ENCODE results near the gene BRD3OS.
A peak's percentile ranks its signal among the peaks of the same experiment; 100 is the strongest.
"Not testable (repeated sequence)": the region's sequence is repeated elsewhere in the genome, so short reads cannot be mapped to it uniquely, and the experiment has no call there.

BRD3OS gene

DNA sequence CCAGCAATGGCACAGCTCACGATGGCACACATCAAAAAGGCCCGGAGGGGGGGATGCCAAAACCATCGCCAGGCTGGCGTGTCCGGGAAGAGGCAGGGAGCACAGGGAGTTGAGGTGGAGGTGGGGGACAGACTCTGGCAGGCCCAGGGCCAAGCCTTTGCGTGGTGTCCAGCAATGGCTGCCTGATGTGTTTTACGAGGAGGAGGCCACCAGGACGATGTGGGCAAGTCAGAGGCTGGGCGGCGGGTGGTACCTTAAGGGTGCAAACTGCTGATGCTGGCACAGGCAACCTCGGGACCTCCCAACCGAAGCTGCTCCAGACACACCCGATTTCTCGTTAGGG, 37.9 kb upstream of the BRD3OS start:
- H3K4me1 ChIP-seq: peaks cover 14% of the 10 kb centered on the region
- H3K4me3 ChIP-seq (ENCODE audit: low read depth, low read length): no peak overlapping the region
- H3K36me3 ChIP-seq: peaks cover 31% of the 10 kb centered on the region
- no peaks in the 10 kb centered on the region for H3K27me3 ChIP-seq
- TF ChIP-seq, protein P1, sequence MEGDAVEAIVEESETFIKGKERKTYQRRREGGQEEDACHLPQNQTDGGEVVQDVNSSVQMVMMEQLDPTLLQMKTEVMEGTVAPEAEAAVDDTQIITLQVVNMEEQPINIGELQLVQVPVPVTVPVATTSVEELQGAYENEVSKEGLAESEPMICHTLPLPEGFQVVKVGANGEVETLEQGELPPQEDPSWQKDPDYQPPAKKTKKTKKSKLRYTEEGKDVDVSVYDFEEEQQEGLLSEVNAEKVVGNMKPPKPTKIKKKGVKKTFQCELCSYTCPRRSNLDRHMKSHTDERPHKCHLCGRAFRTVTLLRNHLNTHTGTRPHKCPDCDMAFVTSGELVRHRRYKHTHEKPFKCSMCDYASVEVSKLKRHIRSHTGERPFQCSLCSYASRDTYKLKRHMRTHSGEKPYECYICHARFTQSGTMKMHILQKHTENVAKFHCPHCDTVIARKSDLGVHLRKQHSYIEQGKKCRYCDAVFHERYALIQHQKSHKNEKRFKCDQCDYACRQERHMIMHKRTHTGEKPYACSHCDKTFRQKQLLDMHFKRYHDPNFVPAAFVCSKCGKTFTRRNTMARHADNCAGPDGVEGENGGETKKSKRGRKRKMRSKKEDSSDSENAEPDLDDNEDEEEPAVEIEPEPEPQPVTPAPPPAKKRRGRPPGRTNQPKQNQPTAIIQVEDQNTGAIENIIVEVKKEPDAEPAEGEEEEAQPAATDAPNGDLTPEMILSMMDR (IDR thresholded peaks at IDR 0.05; ENCODE audit: low read depth, low read length): no peak
- no peak for DNase-seq
- no peaks in the 10 kb centered on the region; the same call in 1 of the 2 replicates for H3K9me3 ChIP-seq

DNA sequence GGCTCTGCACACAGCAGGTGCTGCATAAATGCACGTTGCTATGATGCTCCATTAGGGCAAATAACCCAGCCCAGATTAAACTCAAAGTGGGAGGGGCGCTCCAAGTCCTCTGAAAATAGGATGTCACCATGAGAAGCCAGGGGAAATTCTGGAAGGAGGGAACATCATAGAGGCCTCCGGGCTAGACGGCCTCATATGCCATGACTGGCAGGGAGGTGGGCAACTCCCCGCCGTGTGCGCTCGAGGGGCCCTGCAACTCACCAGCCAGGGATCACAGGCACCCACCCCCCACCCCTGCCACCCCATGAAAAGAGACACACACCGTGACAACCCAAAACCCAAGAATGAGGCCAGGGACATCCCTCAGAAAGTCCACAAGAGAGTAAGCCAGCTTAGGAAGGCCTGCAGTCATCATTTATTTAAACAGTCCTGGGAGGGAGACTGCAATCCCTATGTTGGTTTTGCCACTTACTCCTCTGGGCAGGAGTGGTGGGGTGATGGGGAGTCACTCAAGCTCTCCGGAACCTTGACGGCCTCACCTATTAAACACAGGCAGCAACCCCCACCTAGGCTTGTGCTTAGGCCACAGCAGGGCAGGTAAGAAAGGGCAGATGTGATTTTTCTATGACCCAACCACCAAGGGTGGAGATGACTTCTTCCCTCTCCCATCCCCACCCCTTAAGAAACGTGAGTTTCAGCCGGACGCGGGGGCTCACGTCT, 37.2 kb upstream of the BRD3OS start:
- peaks cover 7% of the 10 kb centered on the region for H3K4me1 ChIP-seq
- no peaks in the 10 kb centered on the region; the same call in 1 of the 2 replicates for H3K9me3 ChIP-seq
- no peaks in the 10 kb centered on the region for H3K27me3 ChIP-seq
- no peak for DNase-seq
- no peak overlapping the region for H3K4me3 ChIP-seq (ENCODE audit: low read depth, low read length)
- H3K36me3 ChIP-seq: peaks cover 29% of the 10 kb centered on the region
- TF ChIP-seq, protein P1 (IDR thresholded peaks at IDR 0.05; ENCODE audit: low read depth, low read length): no peak

DNA sequence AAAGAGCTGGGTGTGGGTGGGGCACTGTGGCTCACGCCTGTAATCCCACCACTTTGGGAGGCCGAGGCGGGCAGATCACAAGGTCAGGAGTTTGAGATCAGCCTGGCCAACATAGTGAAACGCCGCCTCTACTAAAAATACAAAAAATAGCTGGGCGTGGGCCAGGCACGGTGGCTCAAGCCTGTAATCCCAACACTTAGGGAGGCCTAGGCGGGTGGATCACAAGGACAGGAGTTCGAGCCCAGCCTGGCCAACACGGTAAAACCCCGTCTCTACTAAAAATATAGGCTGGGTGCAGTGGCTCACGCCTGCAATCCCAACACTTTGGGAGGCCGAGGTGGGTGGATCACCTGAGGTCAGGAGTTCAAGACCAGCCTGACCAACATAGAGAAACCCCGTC, 36.5 kb upstream of the BRD3OS start:
- H3K27me3 ChIP-seq; H3K9me3 ChIP-seq; DNase-seq; H3K4me3 ChIP-seq (ENCODE audit: low read depth, low read length); H3K4me1 ChIP-seq: not testable (repeated sequence)
- H3K36me3 ChIP-seq: peaks cover 29% of the 10 kb centered on the region

DNA sequence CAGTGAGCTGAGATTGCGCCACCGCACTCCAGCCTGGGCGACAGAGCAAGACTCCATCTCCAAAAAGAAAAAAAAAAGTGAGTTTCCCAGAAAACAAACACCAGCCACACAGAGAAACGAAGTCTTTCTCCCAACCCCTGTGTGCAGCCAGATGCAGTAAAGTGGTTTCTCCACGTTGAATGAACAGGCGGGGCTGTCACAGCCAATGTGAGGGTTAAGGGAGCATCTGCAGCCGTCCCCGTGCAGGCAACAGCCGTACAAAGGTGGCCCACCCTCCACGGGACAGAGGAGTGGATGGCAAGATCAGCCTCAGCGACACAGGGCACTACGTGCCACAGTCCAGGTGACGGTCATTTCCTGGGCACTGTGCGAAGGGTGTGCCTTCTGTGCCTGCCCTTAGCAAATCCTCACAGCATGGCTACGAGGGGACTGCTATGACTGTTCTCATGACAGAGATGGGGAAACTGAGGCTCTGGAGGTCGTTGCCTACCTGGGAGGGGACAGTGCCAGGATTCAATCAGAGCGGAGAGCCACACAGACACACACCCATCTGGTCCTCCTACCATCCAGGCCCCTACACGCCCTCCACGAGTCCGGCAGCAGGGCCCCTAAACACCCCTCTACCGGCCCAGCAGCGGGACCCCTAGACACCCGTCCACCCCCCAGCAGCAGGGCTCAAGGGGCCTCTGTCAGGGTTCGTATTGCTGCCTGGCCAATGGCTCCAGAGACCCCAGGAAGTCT, 35.5 kb upstream of the BRD3OS start:
- no peaks in the 10 kb centered on the region; the same call in 1 of the 2 replicates for H3K9me3 ChIP-seq
- peaks cover 22% of the 10 kb centered on the region for H3K36me3 ChIP-seq
- peak overlapping the region; percentile 84 for H3K4me3 ChIP-seq (ENCODE audit: low read depth, low read length)
- peaks cover 15% of the 10 kb centered on the region for H3K4me1 ChIP-seq
- TF ChIP-seq, protein P1 (IDR thresholded peaks at IDR 0.05; ENCODE audit: low read depth, low read length): no peak
- no peak for DNase-seq
- no peaks in the 10 kb centered on the region for H3K27me3 ChIP-seq

DNA sequence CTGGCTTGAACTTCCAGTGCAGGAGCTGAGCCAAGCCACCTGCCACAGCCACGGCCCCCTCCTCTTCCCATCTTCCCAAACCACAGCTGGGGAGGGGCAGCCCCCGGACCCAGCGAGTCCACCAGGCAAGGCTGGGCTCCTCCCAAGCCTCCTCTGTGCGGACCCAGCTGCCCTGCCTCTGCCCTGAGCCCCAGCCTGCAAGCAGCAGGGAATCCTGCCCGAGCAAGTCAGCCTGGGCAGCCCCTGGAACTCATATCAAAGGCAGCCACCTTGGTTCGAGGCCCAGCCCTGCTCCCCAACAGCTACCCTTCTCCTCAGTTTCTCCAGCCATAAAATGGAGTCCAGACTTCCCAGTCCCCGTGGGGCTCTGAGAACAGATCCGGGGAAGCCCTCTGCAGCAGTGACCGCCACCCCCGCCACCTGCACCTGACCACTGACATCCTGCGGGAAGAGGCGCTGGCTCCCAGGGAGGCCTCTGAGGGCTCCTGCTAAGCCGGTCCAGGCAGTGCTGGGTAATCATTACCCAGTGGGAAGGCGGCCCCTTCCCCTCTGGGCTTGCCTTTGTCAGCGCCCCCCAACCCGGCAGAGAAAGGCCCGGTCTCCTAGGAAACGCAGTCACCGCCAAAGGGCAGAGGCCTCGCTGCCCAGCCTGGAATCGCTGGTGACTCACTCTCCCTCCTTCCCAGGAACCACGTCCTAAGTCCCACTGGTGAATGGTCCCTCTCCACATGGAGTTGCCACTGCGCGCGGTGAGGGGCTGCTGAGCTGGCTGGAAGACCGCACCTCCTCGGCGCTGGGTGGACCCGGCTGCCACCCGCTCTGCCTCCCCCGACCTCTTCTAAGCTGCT, 34.7 kb upstream of the BRD3OS start:
- Histone ChIP-seq H3K9me3 (no peaks in the 10 kb centered on the region; the same call in 1 of the 2 replicates), H3K4me1 (peaks cover 19% of the 10 kb centered on the region), H3K4me3 (ENCODE audit: low read depth, low read length) (peak overlapping the region; percentile 84), H3K36me3 (peaks cover 16% of the 10 kb centered on the region), H3K27me3 (no peaks in the 10 kb centered on the region)
- TF ChIP-seq, protein P1 (IDR thresholded peaks at IDR 0.05; ENCODE audit: low read depth, low read length): no peak
- peak; percentile 59 for DNase-seq

DNA sequence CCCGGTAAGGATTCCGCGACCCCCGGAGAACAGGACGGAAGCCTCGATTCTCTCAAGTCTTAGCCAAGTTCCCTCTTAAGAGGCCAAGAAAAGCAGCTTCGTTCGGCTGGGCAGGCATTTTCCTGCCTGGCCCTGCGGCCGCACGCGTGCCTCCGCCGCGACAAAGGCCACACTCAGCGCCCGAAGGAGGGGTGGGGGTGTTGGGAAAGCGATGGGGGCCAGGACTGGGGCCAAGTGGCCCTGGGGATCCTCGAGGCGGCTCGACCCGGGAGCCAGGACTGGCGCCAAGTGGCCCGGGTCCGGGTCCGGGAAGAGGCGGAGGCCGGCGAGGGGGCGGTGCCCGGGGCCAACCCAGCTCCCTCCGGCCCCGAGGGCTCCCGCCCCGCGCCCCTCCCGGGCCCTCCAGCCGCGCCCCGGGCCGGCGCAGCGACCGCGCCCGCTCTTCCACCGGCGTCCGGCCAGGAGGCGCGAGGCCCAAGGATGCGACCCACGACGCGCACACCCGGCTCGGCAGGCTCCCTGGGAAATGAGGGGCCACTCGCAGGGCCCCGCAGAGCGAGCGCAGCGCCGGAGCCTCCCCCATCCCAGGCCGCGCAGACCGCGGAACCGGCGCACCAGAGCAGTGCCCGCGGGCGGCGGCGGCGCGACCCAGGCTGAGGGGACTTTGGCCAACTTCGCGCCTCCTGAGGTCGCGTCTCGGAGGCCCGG, 33.9 kb upstream of the BRD3OS start:
- H3K9me3 ChIP-seq: no peaks in the 10 kb centered on the region; the same call in 1 of the 2 replicates
- DNase-seq: no peak
- no peaks in the 10 kb centered on the region for H3K27me3 ChIP-seq
- TF ChIP-seq, protein P1 (IDR thresholded peaks at IDR 0.05; ENCODE audit: low read depth, low read length): no peak
- H3K4me3 ChIP-seq (ENCODE audit: low read depth, low read length): peak overlapping the region; percentile 84
- peaks cover 19% of the 10 kb centered on the region for H3K4me1 ChIP-seq
- H3K36me3 ChIP-seq: peaks cover 8% of the 10 kb centered on the region
